Fibroblast of pulmonary artery (primary cell): ENCODE results near the gene LANCL2.

Experiments
- DNase-seq: peaks from one replicate; pipeline ENCODE4 v3.0.0-alpha.2; 2010; ENCODE audit warnings: low read depth
- H3K4me3 ChIP-seq: replicated peaks from 2 replicates; pipeline ENCODE4 v1.5.1; 2011; ENCODE audit warnings: low read depth, mild to moderate bottlenecking, control low read depth, low read length, moderate library complexity
- CTCF ChIP-seq: IDR thresholded peaks from 2 replicates; pipeline ENCODE4 v1.5.1; 2011; ENCODE audit warnings: mild to moderate bottlenecking, control low read depth, low read length, inconsistent platforms; ENCODE audit errors: missing control alignments

LANCL2 gene

GRCh38 chr7:55336540-55336939, 28.6 kb upstream of the LANCL2 start:
- DNase-seq = no peak
- TF ChIP-seq CTCF = no peak
- no peak overlapping the region for H3K4me3 ChIP-seq

GRCh38 chr7:55339033-55340000, 25.8 kb upstream of the LANCL2 start:
- H3K4me3 ChIP-seq = no peak overlapping the region
- DNase-seq = no peak
- no peak for TF ChIP-seq CTCF

GRCh38 chr7:55342216-55342871, 22.8 kb upstream of the LANCL2 start:
- no peak for TF ChIP-seq CTCF
- DNase-seq = no peak
- no peak overlapping the region for H3K4me3 ChIP-seq

GRCh38 chr7:55343002-55343781, 21.9 kb upstream of the LANCL2 start:
- TF ChIP-seq CTCF = no peak
- no peak overlapping the region for H3K4me3 ChIP-seq

GRCh38 chr7:55343860-55344606, 21.1 kb upstream of the LANCL2 start:
- no peak overlapping the region for H3K4me3 ChIP-seq
- no peak for TF ChIP-seq CTCF
- no peak for DNase-seq

More at GRCh38 chr7:55343002-55343781, 21.9 kb upstream of the LANCL2 start:
- DNase-seq = no peak

GRCh38 chr7:55344840-55345239, 20.3 kb upstream of the LANCL2 start:
- TF ChIP-seq CTCF = no peak
- H3K4me3 ChIP-seq = no peak overlapping the region
- no peak for DNase-seq
